GM12873 (cell line): ENCODE data around the gene MAMDC2.

Experiments
- TF ChIP-seq, protein P1 (sequence below): IDR thresholded peaks from 2 replicates; pipeline ENCODE4 v1.5.1; 2012; ENCODE audit warnings: low read depth, mild to moderate bottlenecking, moderate library complexity, low read length, control low read depth; ENCODE audit not compliant: insufficient read depth; ENCODE audit errors: missing control alignments

The MAMDC2 gene

DNA sequence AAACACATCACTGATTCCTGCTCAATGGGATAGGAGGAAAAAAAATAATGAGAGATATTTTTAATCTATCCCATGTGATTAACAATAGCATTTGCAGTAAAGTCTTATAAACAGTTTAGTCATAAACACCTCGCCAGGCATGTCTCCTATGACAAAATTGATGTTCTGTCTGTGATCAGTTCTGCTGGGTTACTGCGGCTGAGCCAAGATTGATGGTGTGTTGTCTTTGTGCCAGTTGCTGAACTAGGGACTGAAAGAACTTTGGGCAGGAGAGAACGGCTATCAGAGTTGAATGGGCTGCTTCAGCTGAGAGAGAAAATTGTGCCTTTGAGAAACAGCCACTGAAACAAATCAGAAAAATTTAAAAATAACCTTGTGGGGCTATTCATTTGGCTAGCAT, 37.3 kb upstream of the MAMDC2 start:
- TF ChIP-seq, protein P1, sequence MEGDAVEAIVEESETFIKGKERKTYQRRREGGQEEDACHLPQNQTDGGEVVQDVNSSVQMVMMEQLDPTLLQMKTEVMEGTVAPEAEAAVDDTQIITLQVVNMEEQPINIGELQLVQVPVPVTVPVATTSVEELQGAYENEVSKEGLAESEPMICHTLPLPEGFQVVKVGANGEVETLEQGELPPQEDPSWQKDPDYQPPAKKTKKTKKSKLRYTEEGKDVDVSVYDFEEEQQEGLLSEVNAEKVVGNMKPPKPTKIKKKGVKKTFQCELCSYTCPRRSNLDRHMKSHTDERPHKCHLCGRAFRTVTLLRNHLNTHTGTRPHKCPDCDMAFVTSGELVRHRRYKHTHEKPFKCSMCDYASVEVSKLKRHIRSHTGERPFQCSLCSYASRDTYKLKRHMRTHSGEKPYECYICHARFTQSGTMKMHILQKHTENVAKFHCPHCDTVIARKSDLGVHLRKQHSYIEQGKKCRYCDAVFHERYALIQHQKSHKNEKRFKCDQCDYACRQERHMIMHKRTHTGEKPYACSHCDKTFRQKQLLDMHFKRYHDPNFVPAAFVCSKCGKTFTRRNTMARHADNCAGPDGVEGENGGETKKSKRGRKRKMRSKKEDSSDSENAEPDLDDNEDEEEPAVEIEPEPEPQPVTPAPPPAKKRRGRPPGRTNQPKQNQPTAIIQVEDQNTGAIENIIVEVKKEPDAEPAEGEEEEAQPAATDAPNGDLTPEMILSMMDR: no peak

DNA sequence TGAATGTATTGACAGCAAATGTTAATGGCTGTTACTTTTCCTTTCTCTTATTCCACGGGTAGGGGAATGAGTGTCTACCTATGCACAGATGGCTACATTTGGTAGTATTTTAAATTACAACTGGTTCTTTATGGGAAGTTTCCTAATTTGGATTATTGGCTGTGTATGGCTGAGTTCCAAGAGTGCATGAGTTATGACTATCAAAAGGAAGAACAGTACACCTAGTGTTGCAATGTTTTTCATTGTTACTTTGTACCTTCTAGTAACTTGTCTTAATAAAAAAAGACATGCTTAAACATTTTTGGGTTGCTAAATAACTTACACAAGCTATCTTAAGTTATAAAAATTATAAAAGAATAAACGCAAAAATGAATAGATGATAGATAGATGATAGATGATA, 35.8 kb upstream of the MAMDC2 start:
- TF ChIP-seq, protein P1: no peak

DNA sequence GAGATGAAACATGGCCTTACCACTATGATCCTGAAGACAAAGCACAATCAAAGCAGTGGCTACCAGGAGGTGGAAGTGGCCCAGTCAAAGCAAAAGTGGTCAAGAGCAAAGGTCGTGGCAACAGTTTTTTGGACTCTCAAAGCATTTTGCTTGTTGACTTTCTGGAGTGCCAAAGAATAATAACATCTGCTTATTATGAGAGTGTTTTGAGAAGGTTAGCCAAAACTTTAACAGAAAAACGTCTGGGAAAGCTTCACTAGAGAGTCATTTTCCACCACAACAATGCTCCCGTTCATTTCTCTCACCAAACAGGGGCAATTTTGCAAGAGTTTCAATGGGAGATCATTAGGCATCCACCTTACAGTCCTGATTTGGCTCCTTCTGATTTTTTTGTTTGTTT, 33.6 kb upstream of the MAMDC2 start:
- TF ChIP-seq, protein P1: no peak

DNA sequence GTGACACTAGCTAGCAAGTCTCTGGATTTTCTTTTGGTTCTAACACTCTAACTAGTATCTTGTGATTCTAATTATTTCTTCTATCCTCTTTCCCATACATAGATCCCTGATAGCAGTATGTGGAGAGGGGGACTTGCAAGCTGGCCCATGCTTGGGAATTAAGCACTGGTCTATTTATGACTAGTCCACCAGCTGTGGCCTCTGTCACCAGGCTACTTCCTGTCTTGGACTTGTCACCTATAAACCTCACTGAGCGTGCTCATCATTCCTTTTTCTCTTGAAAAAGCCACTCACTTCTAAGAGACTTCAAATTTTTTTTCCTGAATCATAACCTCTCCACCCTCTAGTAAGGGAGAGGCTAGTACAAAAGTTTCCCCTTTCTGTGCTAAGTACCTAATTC, 32.3 kb upstream of the MAMDC2 start:
- TF ChIP-seq, protein P1: no peak

GRCh38 chr9:70012569-70012968, 31.1 kb upstream of the MAMDC2 start:
- TF ChIP-seq, protein P1: no peak

DNA sequence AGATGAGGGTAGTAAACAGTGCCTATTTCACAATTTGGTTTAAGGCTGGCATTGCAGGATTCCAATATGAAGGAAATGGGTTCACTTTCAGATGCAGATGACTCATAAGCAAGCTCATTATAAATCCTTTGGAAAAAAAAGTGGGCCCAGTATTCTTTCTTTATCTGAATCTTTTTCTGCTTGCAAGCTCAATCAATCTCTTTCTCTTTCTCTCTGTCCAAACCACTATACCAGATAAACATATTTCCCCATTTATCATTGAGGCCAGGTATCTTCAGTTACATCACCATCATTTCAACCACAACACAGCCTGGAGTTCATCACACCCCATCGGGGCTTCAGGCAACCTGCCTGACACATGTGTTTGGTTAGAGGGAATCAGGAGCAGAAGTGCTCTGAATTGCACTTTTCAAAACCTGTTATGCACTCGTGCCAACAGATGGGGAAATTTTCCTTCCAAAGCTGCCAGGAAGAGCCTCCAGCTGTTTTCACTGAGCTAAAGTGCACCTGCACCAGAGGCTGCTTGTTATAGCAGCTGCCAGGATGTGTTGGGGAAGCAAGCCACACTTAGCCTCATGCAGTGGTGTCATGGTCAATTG, 30.0 kb upstream of the MAMDC2 start:
- TF ChIP-seq, protein P1: no peak

DNA sequence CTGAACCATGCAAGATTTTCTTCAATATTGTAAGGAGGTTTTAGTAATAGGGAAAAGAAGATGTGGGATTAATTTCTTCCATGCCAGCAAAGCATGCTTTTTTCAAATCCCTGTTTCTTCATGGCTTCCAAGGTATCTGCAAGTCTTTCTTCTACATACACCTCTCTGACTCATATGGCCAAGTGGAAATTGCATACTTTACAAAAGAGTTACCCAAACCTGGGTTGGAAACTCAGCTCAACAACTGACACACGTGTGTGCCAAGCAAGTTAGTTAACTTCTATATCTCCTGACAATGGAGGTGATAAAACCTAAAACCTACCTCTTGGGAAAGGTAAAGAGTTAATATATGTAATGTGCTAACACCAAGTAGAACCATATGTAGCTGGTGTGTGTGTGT, 28.5 kb upstream of the MAMDC2 start:
- TF ChIP-seq, protein P1: no peak
